Liver (tissue), 9 donors: ENCODE measurements around the gene ARL3. TPM values are rescaled to one million over a fixed set of nuclear protein-coding genes. Genes with fewer than 3 reads are reported as not detected.

Experiments
- DNase-seq: peaks from one replicate; pipeline ENCODE4 v3.0.0-alpha.2; 2017; ENCODE audit warnings: low spot score
- H3K27ac ChIP-seq, 2 donors: one replicate each; pipeline ENCODE4 v1.7.0; 2013; ENCODE audit warnings: inconsistent platforms in 2 of 2, low read length in 2 of 2, control low read depth in 1 of 2, low read depth in 1 of 2, mild to moderate bottlenecking in 1 of 2
- H3K27me3 ChIP-seq, 4 donors: one replicate each; pipeline versions ENCODE4 v1.6.1 to v1.7.0; 2013; ENCODE audit warnings: low read length in 3 of 4, inconsistent platforms in 1 of 4, mild to moderate bottlenecking in 1 of 4, moderate library complexity in 1 of 4; ENCODE audit not compliant: control insufficient read depth in 4 of 4, insufficient read depth in 4 of 4
- H3K36me3 ChIP-seq, 4 donors: one replicate each; pipeline versions ENCODE4 v1.6.1 to v1.7.0; 2013; ENCODE audit warnings: low read length in 3 of 4, mild to moderate bottlenecking in 3 of 4, low read depth in 1 of 4, moderate library complexity in 1 of 4; ENCODE audit not compliant: control insufficient read depth in 4 of 4, insufficient read depth in 3 of 4
- H3K4me1 ChIP-seq, 4 donors: one replicate each; pipeline versions ENCODE4 v1.6.1 to v1.7.0; 2013; ENCODE audit warnings: low read length in 3 of 4, mild to moderate bottlenecking in 3 of 4, moderate library complexity in 1 of 4; ENCODE audit not compliant: control insufficient read depth in 4 of 4, insufficient read depth in 4 of 4
- H3K4me3 ChIP-seq, 3 donors: one replicate each; pipeline versions ENCODE4 v1.6.1 to v1.7.0; 2013; ENCODE audit warnings: low read length in 3 of 3, control low read depth in 1 of 3, low read depth in 1 of 3, mild to moderate bottlenecking in 1 of 3
- H3K9ac ChIP-seq, 2 donors: one replicate each; pipeline ENCODE4 v1.7.0; 2013; ENCODE audit warnings: low read length in 2 of 2, mild to moderate bottlenecking in 2 of 2, moderate library complexity in 2 of 2, control low read depth in 1 of 2, low read depth in 1 of 2
- H3K9me3 ChIP-seq, 4 donors: one replicate each; pipeline versions ENCODE4 v1.6.1 to v1.7.0; 2013; ENCODE audit warnings: low read length in 3 of 4; ENCODE audit not compliant: control insufficient read depth in 4 of 4
- CTCF ChIP-seq: fragments of 150-350 bp; IDR thresholded peaks from 2 replicates; pipeline ENCODE4 v1.5.1; 2017; ENCODE audit warnings: improper control_type of control experiment, low read depth, low read length; ENCODE audit not compliant: missing input control
- FOXA1 ChIP-seq: IDR thresholded peaks from 2 replicates; pipeline ENCODE4 v1.6.1; 2016; ENCODE audit warnings: antibody characterized with exemption
- FOXA2 ChIP-seq: IDR thresholded peaks from 2 replicates; pipeline ENCODE4 v1.6.1; 2016; ENCODE audit warnings: antibody characterized with exemption
- GABPA ChIP-seq, 2 donors: IDR thresholded peaks in 1 of 2; conservative IDR thresholded peaks in 1 of 2; 2 replicates each; pipeline ENCODE4 v1.6.1; 2016; ENCODE audit warnings: antibody characterized with exemption in 2 of 2, mild to moderate bottlenecking in 1 of 2, moderate library complexity in 1 of 2
- HNF4A ChIP-seq, 2 donors: conservative IDR thresholded peaks; 2 replicates each; pipeline ENCODE4 v1.6.1; 2016; ENCODE audit warnings: antibody characterized with exemption in 2 of 2, mild to moderate bottlenecking in 2 of 2
- HNF4G ChIP-seq: IDR thresholded peaks from 2 replicates; pipeline ENCODE4 v1.6.1; 2016; ENCODE audit warnings: antibody characterized with exemption
- JUND ChIP-seq, 2 donors: IDR thresholded peaks; 2 replicates each; pipeline ENCODE4 v1.6.1; 2016; ENCODE audit warnings: antibody characterized with exemption in 2 of 2
- NR2F2 ChIP-seq: IDR thresholded peaks from 2 replicates; pipeline ENCODE4 v1.6.1; 2016; ENCODE audit warnings: antibody characterized with exemption
- RAD21 ChIP-seq, 2 donors: IDR thresholded peaks; 2 replicates each; pipeline ENCODE4 v1.6.1; 2016; ENCODE audit warnings: antibody characterized with exemption in 2 of 2, mild to moderate bottlenecking in 2 of 2
- SP1 ChIP-seq: IDR thresholded peaks from 2 replicates; pipeline ENCODE4 v1.6.1; 2018; ENCODE audit warnings: antibody characterized with exemption, mild to moderate bottlenecking
- TAF1 ChIP-seq: conservative IDR thresholded peaks from 2 replicates; pipeline ENCODE4 v1.6.1; 2016; ENCODE audit warnings: antibody characterized with exemption, mild to moderate bottlenecking
- YY1 ChIP-seq: IDR thresholded peaks from 2 replicates; pipeline ENCODE4 v1.6.1; 2016; ENCODE audit warnings: antibody characterized with exemption, mild to moderate bottlenecking
- ZBTB33 ChIP-seq: IDR thresholded peaks from 2 replicates; pipeline ENCODE4 v1.6.1; 2016; ENCODE audit warnings: antibody characterized with exemption
- whole genome bisulfite sequencing: extraction: QIAGEN DNeasy Blood & Tissue Kit; methylation state at CpG from one replicate; pipeline ENCODE4 v1.1.7; 2013; 5-methylcytosine and 5-hydroxymethylcytosine counted together
- polyA plus RNA-seq, 2 donors: library from polyadenylated mRNA; stranded (reverse) in 1 of 2; unstranded in 1 of 2; fragments of 200-250 nt in 1 of 2; fragments of >200 nt in 1 of 2; fragmentation: Nextera tagmentation in 1 of 2; extraction: Ambion mirVana in 1 of 2; gene quantifications; one replicate each; pipeline versions ENCODE4 v1.2.1 to v1.2.3, GENCODE V29; 2013 to 2015
- total RNA-seq, 2 donors: library from RNA; depleted of rRNA; stranded (reverse); fragments of >200 nt; gene quantifications; one replicate each; pipeline ENCODE4 v1.2.3, GENCODE V29; 2014
- TF ChIP-seq, protein P1 (sequence below): IDR thresholded peaks from 2 replicates; pipeline ENCODE4 v1.6.1; 2016; ENCODE audit warnings: antibody characterized with exemption
- TF ChIP-seq, protein P2 (sequence below): IDR thresholded peaks from 2 replicates; pipeline ENCODE4 v1.6.1; 2016; ENCODE audit warnings: antibody characterized with exemption
- TF ChIP-seq, protein P3 (sequence below): IDR thresholded peaks from 2 replicates; pipeline ENCODE4 v1.6.1; 2016; ENCODE audit warnings: antibody characterized with exemption, mild to moderate bottlenecking
- donor health status: healthy.
- donor health status: healthy.
- donor health status: healthy.
- donor health status: healthy.
- donor health status: healthy.

ARL3 gene
- total and polyA plus RNA-seq, 4 donors, result 1.0 to 2.5 (median 2.3) TPM

GRCh38 chr10:102646610-102647442, 67.4 kb downstream of the ARL3 start:
- H3K27ac ChIP-seq, result peak overlapping the region; percentile 99
- no peaks in the 10 kb centered on the region for H3K27me3 ChIP-seq
- 45% methylated on average over 18 of the region's 18 CpGs for WGBS
- H3K9ac ChIP-seq, result peak overlapping the region; percentile 92 to 99
- no peak for TF ChIP-seq RAD21 (IDR thresholded peaks at IDR 0.05)
- TF ChIP-seq FOXA1, result no peak
- peaks cover 27 to 53% (median 46%) of the 10 kb centered on the region in 4 donors for H3K4me1 ChIP-seq
- H3K9me3 ChIP-seq, result no peaks in the 10 kb centered on the region
- peak overlapping the region; percentile 78 to 93 (median 91) for H3K4me3 ChIP-seq
- no peak for DNase-seq
- peaks cover 0 to 3% (median 0%) of the 10 kb centered on the region in 4 donors for H3K36me3 ChIP-seq

DNA sequence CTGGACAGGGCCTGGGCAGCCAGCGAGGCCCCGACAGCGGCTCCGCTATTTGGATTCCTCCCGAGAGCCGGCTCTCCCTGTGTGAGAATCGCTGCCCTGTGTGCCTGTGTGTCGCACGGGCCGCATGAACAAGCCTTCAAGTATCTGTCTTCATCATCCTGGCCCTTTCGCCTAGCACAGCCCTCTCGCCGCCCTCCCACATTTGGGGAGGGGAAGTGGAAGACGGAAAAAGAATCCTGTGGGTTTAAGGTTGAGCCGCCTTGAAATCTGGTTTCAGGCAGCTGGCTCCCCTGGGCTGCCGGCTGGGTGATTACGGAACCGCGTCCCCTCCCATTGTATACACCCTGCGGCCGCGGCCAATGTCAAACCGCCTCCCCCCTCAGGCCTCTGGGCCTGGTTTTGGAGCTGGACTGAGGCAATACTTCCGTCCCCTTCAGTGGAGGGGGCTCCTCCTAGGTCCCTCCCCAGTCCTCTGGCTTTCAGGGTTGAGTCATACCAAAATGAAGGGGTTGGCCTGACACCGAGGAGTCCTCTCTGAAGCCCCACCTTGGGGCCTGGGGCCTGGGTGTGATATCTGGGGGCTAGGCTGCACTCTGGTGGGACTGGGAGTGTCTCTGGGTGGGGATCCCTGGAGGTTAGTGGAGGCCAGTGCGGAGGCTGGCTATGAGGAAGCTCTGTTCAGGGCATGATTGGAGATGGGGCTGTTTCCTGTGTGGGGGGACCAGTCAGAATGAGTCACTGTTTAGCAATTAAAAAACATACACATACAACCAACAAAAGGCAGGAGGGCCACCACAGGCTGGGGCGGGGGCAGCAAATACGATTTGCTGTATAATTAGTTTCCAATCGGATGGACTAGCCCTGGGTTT, 68.2 kb downstream of the ARL3 start:
- Histone ChIP-seq H3K27ac (peak overlapping the region; percentile 99), H3K36me3 (no peaks in the 10 kb centered on the region), H3K9ac (peak overlapping the region; percentile 92 to 99), H3K4me3 (peak overlapping the region; percentile 78 to 93 (median 91)), H3K27me3 (no peaks in the 10 kb centered on the region), H3K4me1 (peaks cover 24 to 50% (median 47%) of the 10 kb centered on the region in 4 donors), H3K9me3 (no peaks in the 10 kb centered on the region)
- no peak for TF ChIP-seq RAD21 (IDR thresholded peaks at IDR 0.05)
- TF ChIP-seq JUND (IDR thresholded peaks at IDR 0.05), result peak; percentile 75 to 80
- TF ChIP-seq, protein P1, sequence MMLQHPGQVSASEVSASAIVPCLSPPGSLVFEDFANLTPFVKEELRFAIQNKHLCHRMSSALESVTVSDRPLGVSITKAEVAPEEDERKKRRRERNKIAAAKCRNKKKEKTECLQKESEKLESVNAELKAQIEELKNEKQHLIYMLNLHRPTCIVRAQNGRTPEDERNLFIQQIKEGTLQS, result peak; percentile 3
- TF ChIP-seq NR2F2, result peak; percentile 9
- TF ChIP-seq GABPA (IDR thresholded peaks at IDR 0.05 in 1 of 2, conservative IDR thresholded peaks at IDR 0.05 in 1 of 2), result peak in 1 of 2 donors; percentile 0
- peak; percentile 72 for TF ChIP-seq YY1
- TF ChIP-seq FOXA2, result no peak
- DNase-seq, result peak; percentile 70
- 3% methylated on average over 29 of the region's 29 CpGs for WGBS

- H3K27me3 ChIP-seq, result no peaks in the 10 kb centered on the region
- no peaks in the 10 kb centered on the region for H3K36me3 ChIP-seq
- peak overlapping the region; percentile 99 for H3K27ac ChIP-seq
- peak; percentile 63 for DNase-seq
- under 1% methylated on average over 12 of the region's 12 CpGs for WGBS
- peaks cover 23 to 50% (median 41%) of the 10 kb centered on the region in 4 donors for H3K4me1 ChIP-seq
- H3K9ac ChIP-seq, result peak overlapping the region; percentile 92 to 99
- H3K9me3 ChIP-seq, result no peaks in the 10 kb centered on the region
- H3K4me3 ChIP-seq, result peak overlapping the region; percentile 78 to 93 (median 91)
- TF ChIP-seq HNF4A (conservative IDR thresholded peaks at IDR 0.05), result peak; percentile 35 to 48
- TF ChIP-seq, protein P2, sequence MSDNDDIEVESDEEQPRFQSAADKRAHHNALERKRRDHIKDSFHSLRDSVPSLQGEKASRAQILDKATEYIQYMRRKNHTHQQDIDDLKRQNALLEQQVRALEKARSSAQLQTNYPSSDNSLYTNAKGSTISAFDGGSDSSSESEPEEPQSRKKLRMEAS, result peak; percentile 60
- peak; percentile 85 for TF ChIP-seq NR2F2
- TF ChIP-seq SP1, result peak; percentile 67
- TF ChIP-seq, protein P1, result peak; percentile 34
- TF ChIP-seq, protein P3, sequence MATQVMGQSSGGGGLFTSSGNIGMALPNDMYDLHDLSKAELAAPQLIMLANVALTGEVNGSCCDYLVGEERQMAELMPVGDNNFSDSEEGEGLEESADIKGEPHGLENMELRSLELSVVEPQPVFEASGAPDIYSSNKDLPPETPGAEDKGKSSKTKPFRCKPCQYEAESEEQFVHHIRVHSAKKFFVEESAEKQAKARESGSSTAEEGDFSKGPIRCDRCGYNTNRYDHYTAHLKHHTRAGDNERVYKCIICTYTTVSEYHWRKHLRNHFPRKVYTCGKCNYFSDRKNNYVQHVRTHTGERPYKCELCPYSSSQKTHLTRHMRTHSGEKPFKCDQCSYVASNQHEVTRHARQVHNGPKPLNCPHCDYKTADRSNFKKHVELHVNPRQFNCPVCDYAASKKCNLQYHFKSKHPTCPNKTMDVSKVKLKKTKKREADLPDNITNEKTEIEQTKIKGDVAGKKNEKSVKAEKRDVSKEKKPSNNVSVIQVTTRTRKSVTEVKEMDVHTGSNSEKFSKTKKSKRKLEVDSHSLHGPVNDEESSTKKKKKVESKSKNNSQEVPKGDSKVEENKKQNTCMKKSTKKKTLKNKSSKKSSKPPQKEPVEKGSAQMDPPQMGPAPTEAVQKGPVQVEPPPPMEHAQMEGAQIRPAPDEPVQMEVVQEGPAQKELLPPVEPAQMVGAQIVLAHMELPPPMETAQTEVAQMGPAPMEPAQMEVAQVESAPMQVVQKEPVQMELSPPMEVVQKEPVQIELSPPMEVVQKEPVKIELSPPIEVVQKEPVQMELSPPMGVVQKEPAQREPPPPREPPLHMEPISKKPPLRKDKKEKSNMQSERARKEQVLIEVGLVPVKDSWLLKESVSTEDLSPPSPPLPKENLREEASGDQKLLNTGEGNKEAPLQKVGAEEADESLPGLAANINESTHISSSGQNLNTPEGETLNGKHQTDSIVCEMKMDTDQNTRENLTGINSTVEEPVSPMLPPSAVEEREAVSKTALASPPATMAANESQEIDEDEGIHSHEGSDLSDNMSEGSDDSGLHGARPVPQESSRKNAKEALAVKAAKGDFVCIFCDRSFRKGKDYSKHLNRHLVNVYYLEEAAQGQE, result peak; percentile 88
- peak in 1 of 2 donors; percentile 40 for TF ChIP-seq GABPA (IDR thresholded peaks at IDR 0.05 in 1 of 2, conservative IDR thresholded peaks at IDR 0.05 in 1 of 2)
- TF ChIP-seq FOXA2, result peak; percentile 51
- no peak for TF ChIP-seq ZBTB33
- TF ChIP-seq FOXA1, result no peak
- peak; percentile 98 for TF ChIP-seq TAF1
- no peak for TF ChIP-seq RAD21 (IDR thresholded peaks at IDR 0.05)
- no peak for TF ChIP-seq HNF4G
- TF ChIP-seq YY1, result peak; percentile 97
- no peak for TF ChIP-seq CTCF
Observed at GRCh38 chr10:102645388-102645740, 68.8 kb downstream of the ARL3 start.
